Ishikawa (cell line): ENCODE results near the gene M1AP.

Source experiments
- CEBPB ChIP-seq: IDR thresholded peaks from 2 replicates; pipeline ENCODE4 v1.6.1; 2012
- CREB1 ChIP-seq: IDR thresholded peaks from 2 replicates; pipeline ENCODE4 v1.6.1; 2012; ENCODE audit warnings: low read depth
- EGR1 ChIP-seq: IDR thresholded peaks from 2 replicates; pipeline ENCODE4 v1.6.1; 2012
- EP300 ChIP-seq: IDR thresholded peaks from 2 replicates; pipeline ENCODE4 v1.6.1; 2012; ENCODE audit warnings: borderline replicate concordance
- FOXM1 ChIP-seq: IDR thresholded peaks from 2 replicates; pipeline ENCODE4 v1.6.1; 2012; ENCODE audit warnings: low read depth, borderline replicate concordance
- MAX ChIP-seq: IDR thresholded peaks from 2 replicates; pipeline ENCODE4 v1.6.1; 2012
- NFIC ChIP-seq: IDR thresholded peaks from 2 replicates; pipeline ENCODE4 v1.6.1; 2012
- RAD21 ChIP-seq: IDR thresholded peaks from 2 replicates; pipeline ENCODE4 v1.6.1; 2012; ENCODE audit warnings: low read depth
- REST ChIP-seq: IDR thresholded peaks from 2 replicates; pipeline ENCODE4 v1.6.1; 2012; ENCODE audit warnings: low read depth, mild to moderate bottlenecking
- TAF1 ChIP-seq: IDR thresholded peaks from 2 replicates; pipeline ENCODE4 v1.6.1; 2012; ENCODE audit warnings: low read depth, mild to moderate bottlenecking
- TCF12 ChIP-seq: IDR thresholded peaks from 2 replicates; pipeline ENCODE4 v1.6.1; 2012; ENCODE audit warnings: low read depth
- TEAD4 ChIP-seq: IDR thresholded peaks from 2 replicates; pipeline ENCODE4 v1.6.1; 2012
- USF1 ChIP-seq: IDR thresholded peaks from 2 replicates; pipeline ENCODE4 v1.6.1; 2012
- YY1 ChIP-seq: IDR thresholded peaks from 2 replicates; pipeline ENCODE4 v1.6.1; 2012; ENCODE audit warnings: low read depth
- ZBTB7A ChIP-seq: IDR thresholded peaks from 2 replicates; pipeline ENCODE4 v1.6.1; 2012; ENCODE audit warnings: low read depth

The M1AP gene

GRCh38 chr2:74556831-74557370 lies 91.2 kb downstream of the M1AP start:
- TF ChIP-seq EP300 (no peak), TCF12 (no peak), TEAD4 (no peak)

- TF ChIP-seq USF1 (no peak), ZBTB7A (no peak), YY1 (no peak), NFIC (no peak), TCF12 (no peak), REST (no peak), TEAD4 (no peak), EP300 (no peak), CEBPB (no peak), RAD21 (no peak), TAF1 (no peak), EGR1 (no peak), FOXM1 (no peak), MAX (no peak)
These were observed 92.0 kb downstream of the M1AP start for GRCh38 chr2:74556159-74556558.

GRCh38 chr2:74555610-74556103 lies 92.5 kb downstream of the M1AP start:
- TF ChIP-seq TCF12 (no peak), EGR1 (no peak), CREB1 (no peak), REST (no peak), MAX (no peak), EP300 (no peak), YY1 (no peak), ZBTB7A (no peak), NFIC (no peak)

- TF ChIP-seq TCF12 (no peak; the same call in 1 of the 2 replicates), TEAD4 (no peak), USF1 (no peak), FOXM1 (no peak), YY1 (no peak), EGR1 (no peak), MAX (peak; percentile 62; the same call in 1 of the 2 replicates), CREB1 (no peak), CEBPB (no peak), RAD21 (no peak), EP300 (no peak), ZBTB7A (0 out of 2 replicates have a peak, but pooled peaks have one; percentile 47), NFIC (no peak), TAF1 (peak; percentile 42; the same call in 1 of the 2 replicates)
These were observed 93.2 kb downstream of the M1AP start for GRCh38 chr2:74554820-74555531.

- TF ChIP-seq YY1, result peak; percentile 36; the same call in 1 of the 2 replicates
- peak; percentile 34; the same call in 1 of the 2 replicates for TF ChIP-seq TAF1
- TF ChIP-seq USF1, result peak; percentile 61
- no peak for TF ChIP-seq EGR1
- peak; percentile 99 for TF ChIP-seq CREB1
- no peak for TF ChIP-seq FOXM1
- TF ChIP-seq CEBPB, result no peak
- peak; percentile 21; the same call in 1 of the 2 replicates for TF ChIP-seq TEAD4
- peak; percentile 34; the same call in 1 of the 2 replicates for TF ChIP-seq TCF12
- 0 out of 2 replicates have a peak, but pooled peaks have one; percentile 10 for TF ChIP-seq EP300
- TF ChIP-seq MAX, result peak; percentile 46; the same call in 1 of the 2 replicates
- TF ChIP-seq ZBTB7A, result peak; percentile 21; the same call in 1 of the 2 replicates
These were observed 94.0 kb downstream of the M1AP start, which contains the start of the genes DOK1 and LOXL3 for GRCh38 chr2:74553892-74554819. Gene DOK1, plus strand, starts transcription at chr2:74554720. Its CDS starts 35 bp downstream, at chr2:74554755. Gene LOXL3, minus strand, starts transcription at chr2:74553942. Its CDS starts 1,308 bp downstream, at chr2:74552634.
